KMS-11 (cell line): ENCODE results near the gene STPG2.

Source experiments
- H2AFZ ChIP-seq: fragments of 200-600 bp; sonication (generic); 2 replicates; pipeline ENCODE4 v1.6.1; 2016; ENCODE audit warnings: antibody characterized with exemption, mixed run types, low read depth
- H3K27ac ChIP-seq: fragments of 200-600 bp; sonication (generic); 2 replicates; pipeline ENCODE4 v1.6.1; 2016; ENCODE audit warnings: mild to moderate bottlenecking, mixed run types
- H3K27me3 ChIP-seq: fragments of 200-600 bp; sonication (generic); 2 replicates; pipeline ENCODE4 v1.6.1; 2017; ENCODE audit warnings: mild to moderate bottlenecking, low read depth, mixed run types, moderate library complexity; ENCODE audit not compliant: insufficient read depth
- H3K36me3 ChIP-seq: fragments of 200-600 bp; sonication (generic); 2 replicates; pipeline ENCODE4 v1.6.1; 2017; ENCODE audit warnings: mild to moderate bottlenecking, mixed run types; ENCODE audit not compliant: insufficient read depth
- H3K4me1 ChIP-seq: fragments of 200-600 bp; sonication (generic); 2 replicates; pipeline ENCODE4 v1.6.1; 2016; ENCODE audit warnings: mild to moderate bottlenecking, low read depth, mixed run types; ENCODE audit not compliant: poor library complexity, severe bottlenecking
- H3K4me2 ChIP-seq: fragments of 200-600 bp; sonication (generic); 2 replicates; pipeline ENCODE4 v1.7.0; 2016; ENCODE audit warnings: mild to moderate bottlenecking, mixed run types
- H3K4me3 ChIP-seq: fragments of 200-600 bp; sonication (generic); IDR thresholded peaks from 2 replicates; pipeline ENCODE4 v1.6.1; 2017; ENCODE audit warnings: low read depth, low read length, mixed read lengths; ENCODE audit not compliant: insufficient read depth
- H3K79me2 ChIP-seq: fragments of 200-600 bp; sonication (generic); 2 replicates; pipeline ENCODE4 v1.6.1; 2016; ENCODE audit warnings: low read depth, mixed run types; ENCODE audit not compliant: insufficient read depth
- H3K9ac ChIP-seq: fragments of 200-600 bp; sonication (generic); 2 replicates; pipeline ENCODE4 v1.6.1; 2016; ENCODE audit warnings: mild to moderate bottlenecking, mixed run types
- H4K20me1 ChIP-seq: fragments of 200-600 bp; sonication (generic); 2 replicates; pipeline ENCODE4 v1.6.1; 2016; ENCODE audit warnings: mild to moderate bottlenecking, mixed run types; ENCODE audit not compliant: insufficient read depth
- CTCF ChIP-seq: fragments of 200-600 bp; sonication (generic); conservative IDR thresholded peaks from 2 replicates; pipeline ENCODE4 v1.6.1; 2017; ENCODE audit warnings: low read depth, mild to moderate bottlenecking, antibody characterized with exemption, low read length, moderate library complexity, mixed read lengths

STPG2 gene

GRCh38 chr4:97530676-97531075 is 612.6 kb downstream of the STPG2 start:
- Histone ChIP-seq H4K20me1 (no peaks in the 10 kb centered on the region), H2AFZ (no peak overlapping the region), H3K4me3 (no peak overlapping the region), H3K4me2 (no peak overlapping the region), H3K36me3 (no peaks in the 10 kb centered on the region), H3K27me3 (no peaks in the 10 kb centered on the region), H3K4me1 (no peaks in the 10 kb centered on the region), H3K79me2 (no peaks in the 10 kb centered on the region), H3K9ac (no peak overlapping the region), H3K27ac (no peak overlapping the region)
- TF ChIP-seq CTCF: no peak

DNA sequence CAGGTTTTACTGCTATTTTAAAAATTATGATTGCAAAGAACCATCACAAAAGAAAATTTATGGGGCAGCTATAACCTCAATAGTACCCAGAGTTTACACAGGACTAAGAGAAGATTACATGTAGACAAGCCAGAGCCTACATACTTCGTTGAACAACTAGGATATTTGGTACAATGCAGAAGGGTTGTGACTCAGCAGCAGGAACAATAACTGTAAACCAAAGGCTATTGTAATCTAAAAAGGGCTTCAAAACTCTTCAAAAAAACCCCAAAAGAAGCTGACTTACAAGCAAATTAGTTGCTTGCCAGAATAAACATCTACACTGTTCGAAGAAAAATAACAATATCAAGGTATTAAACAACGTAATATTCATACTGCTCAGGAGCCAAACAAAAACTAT is 618.0 kb downstream of the STPG2 start:
- Histone ChIP-seq H3K4me1 (no peaks in the 10 kb centered on the region), H3K27me3 (no peaks in the 10 kb centered on the region), H3K79me2 (no peaks in the 10 kb centered on the region), H3K9ac (no peak overlapping the region), H3K36me3 (no peaks in the 10 kb centered on the region), H3K27ac (no peak overlapping the region), H2AFZ (no peak overlapping the region), H4K20me1 (no peaks in the 10 kb centered on the region), H3K4me2 (no peak overlapping the region), H3K4me3 (no peak overlapping the region)
- TF ChIP-seq CTCF: no peak

- H3K9ac ChIP-seq: no peak overlapping the region
- H2AFZ ChIP-seq: no peak overlapping the region
- no peaks in the 10 kb centered on the region for H3K79me2 ChIP-seq
- H3K27me3 ChIP-seq: no peaks in the 10 kb centered on the region
- no peaks in the 10 kb centered on the region for H3K4me1 ChIP-seq
- TF ChIP-seq CTCF: no peak
- no peak overlapping the region for H3K4me2 ChIP-seq
- no peaks in the 10 kb centered on the region for H4K20me1 ChIP-seq
- no peak overlapping the region for H3K27ac ChIP-seq
- no peak overlapping the region for H3K4me3 ChIP-seq
- H3K36me3 ChIP-seq: no peaks in the 10 kb centered on the region
Measured at GRCh38 chr4:97517939-97518338, 625.3 kb downstream of the STPG2 start.

- H3K36me3 ChIP-seq: no peaks in the 10 kb centered on the region
- H2AFZ ChIP-seq: no peak overlapping the region
- no peaks in the 10 kb centered on the region for H3K79me2 ChIP-seq
- no peaks in the 10 kb centered on the region for H3K4me1 ChIP-seq
- no peak overlapping the region for H3K9ac ChIP-seq
- H3K27me3 ChIP-seq: no peaks in the 10 kb centered on the region
- no peak for TF ChIP-seq CTCF
- H3K4me3 ChIP-seq: no peak overlapping the region
- H4K20me1 ChIP-seq: no peaks in the 10 kb centered on the region
- H3K27ac ChIP-seq: no peak overlapping the region
- H3K4me2 ChIP-seq: no peak overlapping the region
Measured at GRCh38 chr4:97513917-97514316, 629.4 kb downstream of the STPG2 start.
